ENCODE measurements around the gene PDXK. TPM values are rescaled to one million over a fixed set of nuclear protein-coding genes. Genes with fewer than 3 reads are reported as not detected.

PDXK gene
- total RNA-seq, 2 donors from 2014 or later = 90.9 to 105 TPM

DNA sequence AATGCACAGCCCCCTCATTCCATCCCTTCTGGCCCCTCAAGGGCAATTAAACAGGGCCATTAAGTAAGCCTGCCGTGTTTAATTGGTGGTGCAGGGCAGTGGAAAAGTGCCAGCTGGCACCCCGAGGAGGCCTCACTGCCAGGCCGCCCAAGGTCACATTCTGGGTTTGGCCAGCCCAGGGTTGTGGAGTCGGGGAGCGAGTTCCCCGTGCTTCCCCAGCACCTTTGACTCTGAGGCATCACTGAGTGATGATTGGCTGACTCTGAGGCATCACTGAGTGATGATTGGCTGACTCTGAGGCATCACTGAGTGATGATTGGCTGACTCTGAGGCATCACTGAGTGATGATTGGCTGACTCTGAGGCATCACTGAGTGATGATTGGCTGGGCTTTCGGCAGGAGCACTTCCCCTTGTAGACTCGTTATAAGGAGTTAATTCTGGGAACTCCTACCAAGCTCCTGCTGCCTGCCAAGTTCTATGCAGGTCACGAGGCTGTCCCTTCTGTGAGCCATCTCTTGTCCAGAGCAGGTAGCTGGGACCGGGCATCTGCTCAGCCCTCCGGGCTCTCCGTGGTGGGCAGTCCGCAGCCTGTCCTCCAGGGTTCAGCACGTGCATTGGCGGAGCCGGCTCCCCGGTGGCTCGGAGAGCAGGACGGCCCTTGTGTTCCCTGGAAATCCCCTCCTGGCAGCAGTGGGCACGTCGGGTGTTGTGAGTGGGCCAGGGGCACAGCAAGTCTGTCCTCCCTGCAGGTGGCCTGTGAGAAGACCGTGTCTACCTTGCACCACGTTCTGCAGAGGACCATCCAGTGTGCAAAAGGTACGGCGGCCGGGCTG, 36.2 kb downstream of the PDXK start:
- no peaks in the 10 kb centered on the region for H3K4me1 ChIP-seq (ENCODE audit: control insufficient read depth, insufficient read depth, low read length)
- peaks cover 30% of the 10 kb centered on the region for H3K36me3 ChIP-seq (ENCODE audit: control insufficient read depth, insufficient read depth, low read length)
- no peak overlapping the region for H3K27ac Mint-ChIP-seq
- H3K36me3 Mint-ChIP-seq (ENCODE audit: low read depth) = peaks cover 53% of the 10 kb centered on the region
- H3K9me3 Mint-ChIP-seq = no peaks in the 10 kb centered on the region
- TF ChIP-seq, protein P1, sequence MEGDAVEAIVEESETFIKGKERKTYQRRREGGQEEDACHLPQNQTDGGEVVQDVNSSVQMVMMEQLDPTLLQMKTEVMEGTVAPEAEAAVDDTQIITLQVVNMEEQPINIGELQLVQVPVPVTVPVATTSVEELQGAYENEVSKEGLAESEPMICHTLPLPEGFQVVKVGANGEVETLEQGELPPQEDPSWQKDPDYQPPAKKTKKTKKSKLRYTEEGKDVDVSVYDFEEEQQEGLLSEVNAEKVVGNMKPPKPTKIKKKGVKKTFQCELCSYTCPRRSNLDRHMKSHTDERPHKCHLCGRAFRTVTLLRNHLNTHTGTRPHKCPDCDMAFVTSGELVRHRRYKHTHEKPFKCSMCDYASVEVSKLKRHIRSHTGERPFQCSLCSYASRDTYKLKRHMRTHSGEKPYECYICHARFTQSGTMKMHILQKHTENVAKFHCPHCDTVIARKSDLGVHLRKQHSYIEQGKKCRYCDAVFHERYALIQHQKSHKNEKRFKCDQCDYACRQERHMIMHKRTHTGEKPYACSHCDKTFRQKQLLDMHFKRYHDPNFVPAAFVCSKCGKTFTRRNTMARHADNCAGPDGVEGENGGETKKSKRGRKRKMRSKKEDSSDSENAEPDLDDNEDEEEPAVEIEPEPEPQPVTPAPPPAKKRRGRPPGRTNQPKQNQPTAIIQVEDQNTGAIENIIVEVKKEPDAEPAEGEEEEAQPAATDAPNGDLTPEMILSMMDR (conservative IDR thresholded peaks at IDR 0.05) = no peak
- no peaks in the 10 kb centered on the region for H3K27me3 Mint-ChIP-seq (ENCODE audit: insufficient read depth)
- no peak overlapping the region for H3K4me3 Mint-ChIP-seq
- no peak overlapping the region for H3K4me3 ChIP-seq (ENCODE audit: low read length)
- no peak for DNase-seq
- no peak overlapping the region for H3K9ac ChIP-seq (ENCODE audit: extremely low read depth, low read length, poor library complexity, severe bottlenecking)
- no peak overlapping the region for H3K27ac ChIP-seq (ENCODE audit: low read depth, low read length)
- H3K4me1 Mint-ChIP-seq = no peaks in the 10 kb centered on the region
- WGBS, 2 experiments (ENCODE audit: insufficient coverage in 1 of 2, insufficient read length in 1 of 2) = 93 to 97% methylated on average over 14 to 26 of the region's 26 CpGs
- no peaks in the 10 kb centered on the region for H3K27me3 ChIP-seq (ENCODE audit: control insufficient read depth, insufficient read depth, low read length, poor library complexity, severe bottlenecking)
- no peaks in the 10 kb centered on the region for H3K9me3 ChIP-seq (ENCODE audit: control insufficient read depth, low read length)

DNA sequence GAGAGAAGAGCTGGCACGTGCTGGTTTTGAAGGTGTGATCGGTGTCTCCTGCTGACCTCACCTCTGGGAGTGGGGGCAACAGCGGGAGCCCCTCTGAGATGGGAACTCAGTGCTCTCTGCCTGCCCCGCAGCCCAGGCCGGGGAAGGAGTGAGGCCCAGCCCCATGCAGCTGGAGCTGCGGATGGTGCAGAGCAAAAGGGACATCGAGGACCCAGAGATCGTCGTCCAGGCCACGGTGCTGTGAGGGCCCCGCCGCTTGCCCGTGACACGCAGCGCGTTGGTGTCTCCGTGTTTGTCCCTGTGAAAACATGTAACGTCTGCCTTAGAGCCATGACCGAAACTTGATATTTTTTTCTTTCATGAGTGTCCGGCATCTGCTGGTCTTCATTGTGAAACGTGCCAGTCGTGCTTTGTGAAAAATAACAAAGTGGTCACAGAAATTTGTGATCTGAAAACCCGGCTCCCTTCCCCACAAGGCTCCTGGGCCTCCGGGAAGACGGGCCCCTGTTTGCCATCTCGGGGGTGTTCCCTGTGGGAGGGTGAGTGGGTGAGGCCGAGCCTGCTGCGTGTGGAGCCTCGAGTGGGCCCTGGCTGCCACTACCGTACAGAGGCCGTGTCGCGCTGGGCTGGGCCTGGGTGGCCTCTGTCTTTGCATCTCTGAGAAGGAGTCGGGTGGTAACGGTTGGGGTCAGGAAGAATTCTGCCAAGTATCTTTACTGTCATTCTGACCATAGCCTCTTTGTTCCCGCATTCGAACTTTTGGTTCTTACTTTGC, 37.1 kb downstream of the PDXK start:
- H3K4me3 ChIP-seq (ENCODE audit: low read length) = no peak overlapping the region
- no peak overlapping the region for H3K27ac Mint-ChIP-seq
- no peaks in the 10 kb centered on the region for H3K4me1 ChIP-seq (ENCODE audit: control insufficient read depth, insufficient read depth, low read length)
- 95 to 96% methylated on average over 29 to 37 of the region's 37 CpGs for WGBS, 2 experiments (ENCODE audit: insufficient coverage in 1 of 2, insufficient read length in 1 of 2)
- H3K27me3 Mint-ChIP-seq (ENCODE audit: insufficient read depth) = no peaks in the 10 kb centered on the region
- no peaks in the 10 kb centered on the region for H3K27me3 ChIP-seq (ENCODE audit: control insufficient read depth, insufficient read depth, low read length, poor library complexity, severe bottlenecking)
- TF ChIP-seq, protein P1 (conservative IDR thresholded peaks at IDR 0.05) = no peak
- peaks cover 50% of the 10 kb centered on the region for H3K36me3 Mint-ChIP-seq (ENCODE audit: low read depth)
- peaks cover 23% of the 10 kb centered on the region for H3K36me3 ChIP-seq (ENCODE audit: control insufficient read depth, insufficient read depth, low read length)
- H3K4me3 Mint-ChIP-seq = no peak overlapping the region
- H3K9me3 Mint-ChIP-seq = no peaks in the 10 kb centered on the region
- no peak overlapping the region for H3K27ac ChIP-seq (ENCODE audit: low read depth, low read length)
- H3K4me1 Mint-ChIP-seq = no peaks in the 10 kb centered on the region
- no peak for DNase-seq
- no peak overlapping the region for H3K9ac ChIP-seq (ENCODE audit: extremely low read depth, low read length, poor library complexity, severe bottlenecking)
- no peaks in the 10 kb centered on the region for H3K9me3 ChIP-seq (ENCODE audit: control insufficient read depth, low read length)

DNA sequence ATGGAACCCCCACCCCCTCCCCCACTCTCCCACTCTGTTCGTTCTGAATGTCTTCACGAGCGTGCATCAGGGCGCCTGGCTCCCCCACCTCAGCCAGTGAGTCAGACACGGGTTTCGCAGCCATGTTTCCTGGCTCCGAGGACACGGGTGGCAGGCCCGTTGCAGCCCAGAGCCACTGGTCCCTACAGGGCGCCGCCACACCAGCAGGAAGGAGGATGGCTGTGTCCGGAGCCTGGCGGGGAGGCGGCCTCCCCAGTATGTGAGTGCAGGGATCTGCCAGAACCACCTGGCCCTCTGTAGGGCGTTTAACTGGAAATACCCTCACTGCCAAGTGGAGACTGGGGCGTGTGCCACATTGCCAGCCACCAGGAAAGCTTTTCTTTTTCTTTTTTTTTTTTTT, 38.7 kb downstream of the PDXK start:
- H3K4me3 Mint-ChIP-seq = no peak overlapping the region
- no peak overlapping the region for H3K9ac ChIP-seq (ENCODE audit: extremely low read depth, low read length, poor library complexity, severe bottlenecking)
- WGBS, 2 experiments (ENCODE audit: insufficient coverage in 1 of 2, insufficient read length in 1 of 2) = 94 to 98% methylated on average over 9 to 16 of the region's 16 CpGs
- no peaks in the 10 kb centered on the region for H3K27me3 Mint-ChIP-seq (ENCODE audit: insufficient read depth)
- H3K27me3 ChIP-seq (ENCODE audit: control insufficient read depth, insufficient read depth, low read length, poor library complexity, severe bottlenecking) = no peaks in the 10 kb centered on the region
- H3K4me1 Mint-ChIP-seq = no peaks in the 10 kb centered on the region
- H3K9me3 Mint-ChIP-seq = no peaks in the 10 kb centered on the region
- TF ChIP-seq, protein P1 (conservative IDR thresholded peaks at IDR 0.05) = no peak
- H3K4me3 ChIP-seq (ENCODE audit: low read length) = no peak overlapping the region
- H3K27ac Mint-ChIP-seq = no peak overlapping the region
- H3K27ac ChIP-seq (ENCODE audit: low read depth, low read length) = no peak overlapping the region
- no peaks in the 10 kb centered on the region for H3K4me1 ChIP-seq (ENCODE audit: control insufficient read depth, insufficient read depth, low read length)
- DNase-seq = no peak
- peaks cover 44% of the 10 kb centered on the region for H3K36me3 Mint-ChIP-seq (ENCODE audit: low read depth)
- H3K9me3 ChIP-seq (ENCODE audit: control insufficient read depth, low read length) = no peaks in the 10 kb centered on the region
- H3K36me3 ChIP-seq (ENCODE audit: control insufficient read depth, insufficient read depth, low read length) = peaks cover 21% of the 10 kb centered on the region

All from endodermal cell (in vitro differentiated cells).